MM.1S (cell line): ENCODE results near the gene GPR87.

ENCODE experiments used
- CTCF ChIP-seq: fragments of 300-600 bp; sonication (generic); IDR thresholded peaks from 2 replicates; pipeline ENCODE4 v1.5.1; 2016; ENCODE audit warnings: antibody characterized with exemption, low read length, mixed read lengths
- EZH2phosphoT487 ChIP-seq: fragments of 300-600 bp; sonication (generic); IDR thresholded peaks from 2 replicates; pipeline ENCODE4 v1.6.1; 2018; ENCODE audit warnings: antibody characterized with exemption, low read length

- TF ChIP-seq CTCF: no peak
- no peak for TF ChIP-seq EZH2phosphoT487
Observed at GRCh38 chr3:151307583-151308488, 8.8 kb downstream of the GPR87 start.
